IPS-20b (cell line): ENCODE data around the gene ZNF688.

Source experiments
- H3K27ac ChIP-seq: one replicate; pipeline ENCODE4 v1.5.1; 2013; ENCODE audit warnings: low read length
- H3K27me3 ChIP-seq: 2 replicates; pipeline ENCODE4 v1.6.1; 2013; ENCODE audit warnings: mild to moderate bottlenecking, low read length, inconsistent platforms; ENCODE audit not compliant: insufficient read depth
- H3K36me3 ChIP-seq: 2 replicates; pipeline ENCODE4 v1.6.1; 2013; ENCODE audit warnings: low read depth, mild to moderate bottlenecking, inconsistent platforms, low read length, moderate library complexity; ENCODE audit not compliant: insufficient read depth
- H3K4me1 ChIP-seq: 2 replicates; pipeline ENCODE4 v1.6.1; 2013; ENCODE audit warnings: mild to moderate bottlenecking, control low read depth, inconsistent platforms, low read length, moderate library complexity; ENCODE audit not compliant: insufficient read depth
- H3K4me3 ChIP-seq: 2 replicates; pipeline ENCODE4 v1.5.1; 2013; ENCODE audit warnings: mild to moderate bottlenecking, low read length, inconsistent platforms
- H3K9ac ChIP-seq: 2 replicates; pipeline ENCODE4 v1.6.1; 2013; ENCODE audit warnings: low read depth, mild to moderate bottlenecking, inconsistent platforms, low read length, moderate library complexity
- H3K9me3 ChIP-seq: 2 replicates; pipeline ENCODE4 v1.6.1; 2013; ENCODE audit warnings: mild to moderate bottlenecking, low read depth, low read length, inconsistent platforms; ENCODE audit not compliant: insufficient read depth

Gene ZNF688

DNA sequence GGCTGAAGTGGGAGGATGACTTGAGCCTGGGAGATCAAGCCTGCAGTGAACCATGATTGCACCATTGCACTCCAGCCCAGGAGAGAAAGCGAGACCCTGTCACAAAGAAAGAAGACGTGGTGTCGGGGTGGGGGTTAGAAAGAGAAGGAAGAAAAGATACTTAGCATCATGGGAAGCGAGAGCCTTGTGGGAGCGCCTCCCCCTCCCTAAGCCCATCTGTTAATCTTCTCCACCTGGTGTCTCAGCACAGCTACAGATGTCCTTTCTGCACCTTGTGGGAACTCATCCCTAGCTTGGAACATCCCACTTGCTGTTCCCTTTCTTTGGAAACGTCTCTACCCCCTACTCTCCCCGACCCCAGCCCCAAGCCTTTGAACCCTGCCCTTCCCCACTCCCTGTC lies 6.0 kb downstream of the ZNF688 start:
- Histone ChIP-seq H3K27ac (no peak overlapping the region), H3K36me3 (no peaks in the 10 kb centered on the region), H3K4me1 (peaks cover 6% of the 10 kb centered on the region), H3K4me3 (no peak overlapping the region), H3K27me3 (no peaks in the 10 kb centered on the region), H3K9ac (no peak overlapping the region), H3K9me3 (no peaks in the 10 kb centered on the region)

DNA sequence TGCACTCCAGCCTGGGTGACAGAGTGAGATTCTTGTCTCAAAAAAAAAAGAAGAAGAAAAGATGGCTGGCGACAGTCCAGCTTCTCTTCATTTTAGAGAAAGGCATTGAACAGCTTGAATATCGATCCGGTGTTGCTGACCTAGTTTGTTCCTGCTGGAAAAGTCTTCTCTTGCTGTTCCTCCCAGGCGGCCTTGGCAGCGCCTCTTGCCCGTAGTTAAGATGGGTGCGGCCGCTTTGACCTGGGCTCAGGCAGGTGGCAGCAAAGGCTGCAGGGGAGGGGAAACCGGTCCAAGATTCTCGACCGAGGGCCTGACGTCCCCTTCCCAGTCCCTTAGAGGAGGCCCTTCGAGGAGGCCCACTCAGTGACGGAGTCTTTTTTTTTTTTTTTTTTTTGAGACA lies 9.5 kb downstream of the ZNF688 start:
- Histone ChIP-seq H3K9ac (no peak overlapping the region), H3K4me3 (no peak overlapping the region), H3K27me3 (no peaks in the 10 kb centered on the region), H3K36me3 (no peaks in the 10 kb centered on the region), H3K4me1 (0 out of 2 replicates have a peak, but pooled peaks cover 3% of the 10 kb centered on the region), H3K9me3 (no peaks in the 10 kb centered on the region), H3K27ac (no peak overlapping the region)

GRCh38 chr16:30561089-30561816 lies 10.3 kb downstream of the ZNF688 start:
- no peak overlapping the region for H3K27ac ChIP-seq
- 0 out of 2 replicates have a peak, but pooled peaks cover 4% of the 10 kb centered on the region for H3K4me1 ChIP-seq
- no peaks in the 10 kb centered on the region for H3K9me3 ChIP-seq
- no peak overlapping the region for H3K9ac ChIP-seq
- no peaks in the 10 kb centered on the region for H3K36me3 ChIP-seq
- H3K27me3 ChIP-seq = no peaks in the 10 kb centered on the region
- H3K4me3 ChIP-seq = no peak overlapping the region

GRCh38 chr16:30559690-30560089 lies 11.8 kb downstream of the ZNF688 start:
- Histone ChIP-seq H3K36me3 (peaks cover 6% of the 10 kb centered on the region), H3K27ac (no peak overlapping the region), H3K27me3 (no peaks in the 10 kb centered on the region), H3K9me3 (no peaks in the 10 kb centered on the region), H3K4me3 (no peak overlapping the region), H3K9ac (no peak overlapping the region), H3K4me1 (0 out of 2 replicates have a peak, but pooled peaks cover 6% of the 10 kb centered on the region)

DNA sequence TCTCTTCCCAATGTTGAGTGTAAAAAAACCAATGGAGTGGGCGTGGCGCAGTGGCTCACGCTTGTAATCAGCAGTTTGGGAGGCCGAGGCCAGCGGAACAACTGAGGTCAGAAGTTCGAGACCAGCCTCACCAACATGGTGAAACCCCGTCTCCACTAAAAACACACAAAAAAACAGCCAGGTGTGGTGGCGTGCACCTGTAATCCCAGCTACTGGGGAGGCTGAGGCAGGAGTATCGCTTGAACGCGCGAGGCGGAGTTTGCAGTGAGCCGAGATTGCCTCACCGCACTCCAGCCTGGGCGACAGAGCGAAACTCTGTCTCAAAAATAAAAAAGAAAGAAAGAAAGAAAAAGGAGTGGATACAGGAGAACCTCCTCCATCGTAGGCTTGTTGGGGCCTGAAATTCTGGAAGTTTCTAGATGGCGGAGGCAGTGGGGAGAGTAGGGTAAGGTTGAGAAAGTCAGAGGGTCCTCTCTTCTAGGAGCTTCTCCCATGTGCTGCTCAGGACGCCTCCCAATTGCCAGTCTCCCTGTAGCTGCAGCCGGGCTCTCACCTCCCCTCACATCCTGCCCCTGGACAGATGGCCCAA lies 12.6 kb downstream of the ZNF688 start:
- Histone ChIP-seq H3K4me1 (0 out of 2 replicates have a peak, but pooled peaks cover 6% of the 10 kb centered on the region), H3K27me3 (no peaks in the 10 kb centered on the region), H3K4me3 (peak overlapping the region; percentile 54), H3K27ac (peak overlapping the region; percentile 59), H3K36me3 (peaks cover 14% of the 10 kb centered on the region), H3K9me3 (no peaks in the 10 kb centered on the region), H3K9ac (peak overlapping the region; percentile 69; the same call in 1 of the 2 replicates)

DNA sequence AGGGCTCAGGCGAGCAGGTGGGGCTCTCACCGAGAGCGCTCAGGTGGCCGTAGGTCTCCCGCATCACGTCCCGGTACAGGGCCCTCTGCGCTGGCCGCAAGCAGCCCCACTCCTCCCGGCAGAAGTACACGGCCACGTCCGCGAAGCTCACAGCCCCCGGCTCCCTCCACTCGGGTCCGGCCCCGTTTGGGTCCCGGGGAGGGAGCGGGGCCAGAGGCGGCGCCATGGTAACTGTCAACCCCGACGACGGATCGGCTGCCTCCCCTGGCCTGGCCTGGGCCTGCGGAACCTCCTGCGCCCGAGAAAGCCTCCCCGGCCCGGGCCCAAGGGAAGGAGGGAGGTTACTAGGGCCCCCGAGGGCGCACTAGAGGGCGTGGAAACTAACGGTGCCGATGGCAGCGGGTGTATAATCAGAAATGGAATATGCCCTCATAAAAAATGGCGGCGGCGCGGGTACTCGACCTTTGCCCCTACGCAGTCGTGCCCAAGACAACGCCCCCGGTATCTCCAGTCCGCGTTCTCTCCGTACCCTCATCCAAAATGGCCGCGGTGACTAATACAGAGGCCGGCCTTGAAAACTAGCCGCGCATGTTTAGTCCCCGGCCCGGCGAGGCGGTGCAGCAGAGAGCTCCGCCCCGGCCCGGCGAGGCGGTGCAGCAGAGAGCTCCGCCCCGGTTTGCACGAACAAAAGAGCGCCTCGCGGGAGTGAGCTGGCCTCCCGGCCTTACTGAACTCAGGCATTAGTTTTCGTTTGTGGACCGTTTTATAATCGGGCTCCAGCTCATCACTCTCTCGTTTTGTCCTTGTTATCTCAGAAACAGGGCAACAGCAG lies 13.3 kb downstream of the ZNF688 start, which contains the start of gene ZNF764:
Gene ZNF764, minus strand, starts transcription at position 418 of the 832 bp plus-strand sequence. Its CDS starts 192 bp downstream, at position 226.
- Histone ChIP-seq H3K9ac (peak within 1 kb of the TSS; percentile 82), H3K4me1 (0 out of 2 replicates have a peak, but pooled peaks cover 6% of the 10 kb centered on the region), H3K36me3 (peaks cover 21% of the 10 kb centered on the region), H3K4me3 (peak within 1 kb of the TSS; percentile 81), H3K9me3 (no peaks in the 10 kb centered on the region), H3K27ac (peak within 1 kb of the TSS; percentile 59), H3K27me3 (no peaks in the 10 kb centered on the region)

DNA sequence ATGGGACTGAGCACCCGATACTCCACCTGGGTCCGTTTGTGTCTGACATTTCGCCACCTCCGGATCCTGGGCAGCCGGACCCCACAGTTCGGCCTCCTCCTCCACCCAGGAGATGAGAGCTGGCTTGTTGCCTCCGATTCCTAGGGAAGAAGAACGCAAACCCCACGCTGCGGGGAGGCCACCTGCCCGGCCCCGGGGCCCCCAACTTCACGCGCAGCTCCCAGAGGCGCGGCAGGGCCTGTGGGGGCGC lies 13.9 kb downstream of the ZNF688 start:
- Histone ChIP-seq H3K27ac (peak overlapping the region; percentile 3), H3K9ac (peak overlapping the region; percentile 82), H3K4me3 (peak overlapping the region; percentile 81), H3K9me3 (no peaks in the 10 kb centered on the region), H3K36me3 (peaks cover 21% of the 10 kb centered on the region), H3K4me1 (0 out of 2 replicates have a peak, but pooled peaks cover 6% of the 10 kb centered on the region), H3K27me3 (no peaks in the 10 kb centered on the region)

GRCh38 chr16:30556125-30556473 lies 15.4 kb downstream of the ZNF688 start:
- Histone ChIP-seq H3K4me1 (0 out of 2 replicates have a peak, but pooled peaks cover 6% of the 10 kb centered on the region), H3K27ac (no peak overlapping the region), H3K9me3 (no peaks in the 10 kb centered on the region), H3K9ac (no peak overlapping the region), H3K36me3 (peaks cover 21% of the 10 kb centered on the region), H3K4me3 (no peak overlapping the region), H3K27me3 (no peaks in the 10 kb centered on the region)

DNA sequence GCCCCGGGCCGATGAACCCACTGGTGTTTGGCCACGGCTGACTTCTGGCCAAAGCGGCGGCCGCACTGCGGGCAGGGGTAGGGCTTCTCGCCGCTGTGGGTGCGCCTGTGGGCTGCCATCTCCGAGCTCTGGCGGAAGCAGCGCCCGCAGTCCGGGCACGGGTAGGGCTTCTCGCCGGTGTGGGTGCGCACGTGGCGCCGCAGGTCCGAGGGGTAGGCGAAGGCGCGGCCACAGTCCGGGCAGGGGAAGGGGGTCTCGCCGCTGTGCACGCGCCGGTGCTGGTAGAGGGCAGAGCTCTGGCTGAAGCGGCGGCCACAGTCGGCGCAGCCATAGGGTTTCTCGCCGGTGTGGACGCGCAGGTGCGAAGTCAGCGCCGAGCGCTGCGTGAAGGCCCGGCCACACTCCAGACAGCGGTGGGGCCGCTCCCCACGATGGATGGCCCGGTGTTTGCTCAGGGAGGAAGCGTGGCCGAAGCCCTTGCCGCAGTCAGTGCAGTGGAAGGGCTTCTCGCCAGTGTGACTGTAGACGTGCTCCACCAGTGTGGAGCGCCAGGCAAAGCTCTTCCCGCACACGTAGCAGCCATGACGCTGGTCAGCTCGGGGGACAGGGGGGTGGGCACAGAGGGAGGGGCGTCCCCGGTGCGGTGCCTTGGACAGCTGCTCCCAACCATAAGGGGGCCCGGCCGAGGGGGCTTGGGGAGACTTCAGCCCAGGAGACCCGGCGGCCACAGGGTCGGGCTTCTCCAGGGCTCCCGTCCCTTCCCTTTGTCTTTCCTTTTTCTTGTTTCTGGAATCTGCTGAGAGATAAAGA lies 16.0 kb downstream of the ZNF688 start:
- H3K36me3 ChIP-seq = peaks cover 21% of the 10 kb centered on the region
- no peak overlapping the region for H3K9ac ChIP-seq
- 0 out of 2 replicates have a peak, but pooled peaks cover 3% of the 10 kb centered on the region for H3K4me1 ChIP-seq
- no peaks in the 10 kb centered on the region for H3K9me3 ChIP-seq
- no peak overlapping the region for H3K4me3 ChIP-seq
- H3K27ac ChIP-seq = no peak overlapping the region
- H3K27me3 ChIP-seq = no peaks in the 10 kb centered on the region

DNA sequence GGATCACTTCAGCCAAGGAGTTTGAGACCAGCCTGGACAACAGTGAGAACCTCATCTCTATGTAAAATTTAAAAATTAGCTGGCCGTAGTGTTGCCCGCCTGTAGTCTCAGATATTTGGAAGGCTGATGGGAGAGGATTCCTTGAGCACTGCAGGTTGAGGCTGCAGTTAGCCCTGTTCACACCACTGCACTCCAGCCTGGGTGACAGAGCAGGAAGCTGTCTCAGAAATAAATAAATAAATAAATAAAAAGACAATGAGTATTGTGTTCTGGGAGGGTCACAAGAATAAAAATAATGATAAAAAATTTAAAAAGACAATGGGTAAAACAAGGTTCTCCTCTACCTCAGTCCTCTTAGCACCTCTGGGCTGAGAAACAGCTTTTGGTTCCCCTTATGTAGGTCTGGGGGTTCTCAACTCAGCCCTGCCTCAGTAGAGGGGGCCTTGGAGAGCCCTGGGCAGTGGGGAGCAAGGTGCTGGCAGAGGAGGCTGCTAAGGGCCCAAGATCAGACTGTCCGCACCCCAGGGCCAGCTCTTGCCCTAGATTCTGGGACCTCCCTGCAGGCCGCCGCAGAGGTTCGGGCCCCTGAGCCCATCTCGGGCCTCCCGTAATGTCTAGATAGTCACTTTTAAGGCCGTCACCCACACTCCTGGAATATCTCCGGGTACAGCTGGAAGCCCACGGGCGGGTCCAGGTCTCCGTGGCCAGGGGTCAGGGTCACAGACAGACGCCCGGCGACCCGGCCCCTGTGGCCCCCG lies 16.8 kb downstream of the ZNF688 start:
- Histone ChIP-seq H3K27ac (no peak overlapping the region), H3K9me3 (no peaks in the 10 kb centered on the region), H3K9ac (no peak overlapping the region), H3K27me3 (no peaks in the 10 kb centered on the region), H3K4me1 (0 out of 2 replicates have a peak, but pooled peaks cover 3% of the 10 kb centered on the region), H3K4me3 (no peak overlapping the region), H3K36me3 (peaks cover 21% of the 10 kb centered on the region)
